Neural cell (in vitro differentiated cells): ENCODE measurements around the gene TRIO. TPM values are rescaled to one million over a fixed set of nuclear protein-coding genes. Genes with fewer than 3 reads are reported as not detected.

Experiments
- H2AFZ ChIP-seq: fragments of 200-600, 300-800 bp; sonication (generic), shearing (Covaris generic); 2 replicates; pipeline ENCODE4 v1.6.0; 2014; ENCODE audit warnings: low read depth, mild to moderate bottlenecking, antibody characterized with exemption, low read length, moderate library complexity
- H3F3A ChIP-seq: fragments of 200-600 bp; shearing (Covaris generic); 2 replicates; pipeline ENCODE4 v1.6.1; 2016; ENCODE audit warnings: mild to moderate bottlenecking, moderate library complexity, mixed read lengths, antibody characterized with exemption, low read length; ENCODE audit not compliant: insufficient read depth, poor library complexity, severe bottlenecking
- H3K27ac ChIP-seq: fragments of 200-600, 300-800 bp; sonication (generic), shearing (Covaris generic); 2 replicates; pipeline ENCODE4 v1.5.1; 2014; ENCODE audit warnings: mild to moderate bottlenecking, low read length, moderate library complexity
- H3K27me3 ChIP-seq: fragments of 300-800, 200-600 bp; sonication (generic), shearing (Covaris generic); 2 replicates; pipeline ENCODE4 v1.6.0; 2014; ENCODE audit warnings: mild to moderate bottlenecking, low read depth, low read length, moderate library complexity; ENCODE audit not compliant: insufficient read depth
- H3K36me3 ChIP-seq: fragments of 300-800, 200-600 bp; sonication (generic), shearing (Covaris generic); 2 replicates; pipeline ENCODE4 v1.5.1; 2014; ENCODE audit warnings: mild to moderate bottlenecking, antibody characterized with exemption, low read length, moderate library complexity; ENCODE audit not compliant: insufficient read depth
- H3K4me2 ChIP-seq: fragments of 300-800, 200-600 bp; sonication (generic), shearing (Covaris generic); 2 replicates; pipeline ENCODE4 v1.6.0; 2014; ENCODE audit warnings: mild to moderate bottlenecking, low read length
- H3K4me3 ChIP-seq: fragments of 300-800, 200-600 bp; sonication (generic), shearing (Covaris generic); 2 replicates; pipeline ENCODE4 v1.5.1; 2014; ENCODE audit warnings: mild to moderate bottlenecking, low read length, moderate library complexity
- H3K79me2 ChIP-seq: fragments of 200-600 bp; shearing (Covaris generic); replicated peaks from 2 replicates; pipeline ENCODE4 v1.6.0; 2014; ENCODE audit warnings: mild to moderate bottlenecking, low read length, moderate library complexity; ENCODE audit not compliant: insufficient read depth
- H3K9ac ChIP-seq: fragments of 300-800, 200-600 bp; sonication (generic), shearing (Covaris generic); 2 replicates; pipeline ENCODE4 v1.6.1; 2016; ENCODE audit warnings: mild to moderate bottlenecking, low read length, mixed read lengths
- H3K9me2 ChIP-seq: fragments of 200-600 bp; shearing (Covaris generic); 2 replicates; pipeline ENCODE4 v1.6.1; 2016; ENCODE audit warnings: mild to moderate bottlenecking, low read length, mixed read lengths; ENCODE audit not compliant: insufficient read depth
- H3K9me3 ChIP-seq: fragments of 200-600, 300-800 bp; sonication (generic), shearing (Covaris generic); 2 replicates; pipeline ENCODE4 v1.6.1; 2016; ENCODE audit warnings: mild to moderate bottlenecking, mixed run types, low read length, moderate library complexity, mixed read lengths
- H4K20me1 ChIP-seq: fragments of 200-600 bp; shearing (Covaris generic); 2 replicates; pipeline ENCODE4 v1.6.1; 2016; ENCODE audit warnings: mild to moderate bottlenecking, mixed run types; ENCODE audit not compliant: insufficient read depth
- CTCF ChIP-seq: fragments of 450-650 bp; IDR thresholded peaks from 2 replicates; pipeline ENCODE4 v1.5.1; 2014; ENCODE audit warnings: antibody characterized with exemption, mild to moderate bottlenecking, moderate library complexity; ENCODE audit not compliant: poor library complexity, severe bottlenecking
- EP300 ChIP-seq: fragments of 450-650 bp; conservative IDR thresholded peaks from 2 replicates; pipeline ENCODE4 v1.6.1; 2014; ENCODE audit warnings: antibody characterized with exemption, mild to moderate bottlenecking, moderate library complexity; ENCODE audit not compliant: poor library complexity, severe bottlenecking
- EZH2 ChIP-seq: fragments of 200-600, 300-800 bp; shearing (Covaris generic), sonication (generic); IDR thresholded peaks from 2 replicates; pipeline ENCODE4 v1.6.1; 2014; ENCODE audit warnings: antibody characterized with exemption, low read length, borderline replicate concordance, mild to moderate bottlenecking; ENCODE audit not compliant: insufficient read depth, poor library complexity, severe bottlenecking
- MXI1 ChIP-seq: fragments of 450-650 bp; conservative IDR thresholded peaks from 2 replicates; pipeline ENCODE4 v1.6.1; 2014; ENCODE audit warnings: antibody characterized with exemption, mild to moderate bottlenecking; ENCODE audit not compliant: poor library complexity, severe bottlenecking
- POLR2AphosphoS5 ChIP-seq: IDR thresholded peaks from 2 replicates; pipeline ENCODE4 v1.6.1; 2012
- RAD21 ChIP-seq: fragments of 450-650 bp; conservative IDR thresholded peaks from 2 replicates; pipeline ENCODE4 v1.6.1; 2014; ENCODE audit warnings: antibody characterized with exemption, mild to moderate bottlenecking, moderate library complexity
- REST ChIP-seq: IDR thresholded peaks from 2 replicates; pipeline ENCODE4 v1.6.1; 2012; ENCODE audit warnings: borderline replicate concordance
- SMC3 ChIP-seq: fragments of 450-650 bp; conservative IDR thresholded peaks from 2 replicates; pipeline ENCODE4 v1.6.1; 2014; ENCODE audit warnings: antibody characterized with exemption, mild to moderate bottlenecking, moderate library complexity; ENCODE audit not compliant: poor library complexity
- TAF1 ChIP-seq: IDR thresholded peaks from 2 replicates; pipeline ENCODE4 v1.6.1; 2012; ENCODE audit warnings: low read depth
- polyA plus RNA-seq: library from polyadenylated mRNA; depleted of rRNA; stranded (reverse); fragments of >200 nt; gene quantifications from 2 replicates; pipeline ENCODE4 v1.2.3, GENCODE V29; 2014

The TRIO gene
- polyA plus RNA-seq, 1 donor from 2014 or later, result 168 TPM

GRCh38 chr5:14385019-14385418 is 241.9 kb downstream of the TRIO start:
- no peaks in the 10 kb centered on the region for H3K27me3 ChIP-seq
- no peaks in the 10 kb centered on the region for H3K79me2 ChIP-seq
- H3K4me3 ChIP-seq, result no peak overlapping the region
- H4K20me1 ChIP-seq, result no peaks in the 10 kb centered on the region
- H2AFZ ChIP-seq, result no peak overlapping the region
- H3F3A ChIP-seq, result no peaks in the 10 kb centered on the region
- no peaks in the 10 kb centered on the region for H3K9me3 ChIP-seq
- H3K4me2 ChIP-seq, result no peak overlapping the region
- TF ChIP-seq EP300, result no peak
- no peak for TF ChIP-seq RAD21
- no peak for TF ChIP-seq CTCF
- no peak for TF ChIP-seq MXI1
- no peak for TF ChIP-seq POLR2AphosphoS5
- no peak for TF ChIP-seq EZH2
- no peak for TF ChIP-seq REST
- no peak for TF ChIP-seq TAF1
- no peak for TF ChIP-seq SMC3
- no peaks in the 10 kb centered on the region for H3K9me2 ChIP-seq
- H3K36me3 ChIP-seq, result peaks cover 21% of the 10 kb centered on the region
- no peak overlapping the region for H3K9ac ChIP-seq
- no peak overlapping the region for H3K27ac ChIP-seq

DNA sequence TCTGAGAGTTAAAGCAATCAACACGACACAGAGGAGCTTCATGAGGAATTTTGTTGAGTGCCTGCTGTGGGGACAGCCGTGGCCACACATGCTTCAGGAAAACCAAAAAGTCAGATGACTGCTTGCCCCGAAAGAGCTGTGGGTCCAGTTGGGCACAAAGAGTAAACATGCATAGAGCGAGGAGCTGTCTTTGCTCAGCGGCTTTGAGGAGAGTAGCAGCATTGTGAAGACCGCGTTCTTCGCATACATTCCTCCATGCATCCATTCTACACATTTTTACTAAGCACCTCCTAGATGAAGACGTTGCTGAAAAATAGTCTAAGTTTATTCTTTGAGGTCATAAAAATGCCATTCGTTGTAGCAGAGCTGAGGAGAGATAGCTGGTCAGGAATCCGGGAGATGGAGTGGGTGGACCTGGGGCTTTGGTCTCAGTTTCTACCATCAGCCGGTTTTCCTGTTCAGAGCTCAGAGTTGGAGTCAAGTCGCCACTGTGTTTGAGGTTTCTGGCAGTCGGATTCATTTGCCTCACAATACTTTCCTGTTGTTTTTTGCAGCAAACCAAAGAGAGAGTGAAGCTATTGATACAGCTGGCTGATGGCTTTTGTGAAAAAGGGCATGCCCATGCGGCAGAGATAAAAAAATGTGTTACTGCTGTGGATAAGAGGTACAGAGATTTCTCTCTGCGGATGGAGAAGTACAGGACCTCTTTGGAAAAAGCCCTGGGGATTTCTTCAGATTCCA is 243.9 kb downstream of the TRIO start:
- TF ChIP-seq SMC3, result no peak
- TF ChIP-seq MXI1, result no peak
- no peak for TF ChIP-seq REST
- TF ChIP-seq EZH2, result no peak
- no peak for TF ChIP-seq CTCF
- no peak for TF ChIP-seq RAD21
- TF ChIP-seq POLR2AphosphoS5, result no peak
- no peak for TF ChIP-seq TAF1
- TF ChIP-seq EP300, result no peak
- Histone ChIP-seq H3K27ac (no peak overlapping the region), H3K36me3 (peaks cover 20% of the 10 kb centered on the region), H3K9ac (no peak overlapping the region), H3K9me3 (no peaks in the 10 kb centered on the region), H3K4me3 (no peak overlapping the region), H4K20me1 (no peaks in the 10 kb centered on the region), H2AFZ (no peak overlapping the region), H3K4me2 (no peak overlapping the region), H3K27me3 (no peaks in the 10 kb centered on the region), H3K79me2 (no peaks in the 10 kb centered on the region), H3K9me2 (no peaks in the 10 kb centered on the region), H3F3A (no peaks in the 10 kb centered on the region)
